ENCODE data around the gene C3orf80.
"Not testable (repeated sequence)": the region's sequence is repeated elsewhere in the genome, so short reads cannot be mapped to it uniquely, and the experiment has no call there.

The C3orf80 gene

GRCh38 chr3:160232014-160232413 lies 6.8 kb downstream of the C3orf80 start:
- Histone ChIP-seq H3K27me3 (ENCODE audit: insufficient read depth, low read depth) (no peaks in the 10 kb centered on the region), H3K9ac (no peak overlapping the region), H3K4me1 (ENCODE audit: low read depth, poor library complexity, severe bottlenecking) (no peaks in the 10 kb centered on the region), H2AFZ (ENCODE audit: low read depth) (no peak overlapping the region), H3K27ac (no peak overlapping the region), H3K4me2 (no peak overlapping the region), H3K4me3 (IDR thresholded peaks at IDR 0.05; ENCODE audit: insufficient read depth, low read depth, low read length) (no peak overlapping the region), H3K79me2 (ENCODE audit: insufficient read depth, low read depth) (no peaks in the 10 kb centered on the region), H4K20me1 (ENCODE audit: insufficient read depth) (no peaks in the 10 kb centered on the region), H3K36me3 (ENCODE audit: insufficient read depth) (no peaks in the 10 kb centered on the region)
- TF ChIP-seq CTCF (conservative IDR thresholded peaks at IDR 0.05; ENCODE audit: low read depth, low read length): no peak

- H3K4me1 ChIP-seq (ENCODE audit: low read depth, poor library complexity, severe bottlenecking); H3K4me3 ChIP-seq (IDR thresholded peaks at IDR 0.05; ENCODE audit: insufficient read depth, low read depth, low read length); H3K9ac ChIP-seq; H3K36me3 ChIP-seq (ENCODE audit: insufficient read depth); H3K79me2 ChIP-seq (ENCODE audit: insufficient read depth, low read depth); H3K27ac ChIP-seq; H2AFZ ChIP-seq (ENCODE audit: low read depth); H3K27me3 ChIP-seq (ENCODE audit: insufficient read depth, low read depth); H3K4me2 ChIP-seq; H4K20me1 ChIP-seq (ENCODE audit: insufficient read depth): not testable (repeated sequence)
Observed at GRCh38 chr3:160240719-160241118, 15.5 kb downstream of the C3orf80 start.

GRCh38 chr3:160245261-160245800 lies 20.1 kb downstream of the C3orf80 start:
- Histone ChIP-seq H2AFZ (ENCODE audit: low read depth) (no peak overlapping the region), H4K20me1 (ENCODE audit: insufficient read depth) (no peaks in the 10 kb centered on the region), H3K79me2 (ENCODE audit: insufficient read depth, low read depth) (no peaks in the 10 kb centered on the region), H3K27ac (no peak overlapping the region), H3K4me3 (IDR thresholded peaks at IDR 0.05; ENCODE audit: insufficient read depth, low read depth, low read length) (no peak overlapping the region), H3K27me3 (ENCODE audit: insufficient read depth, low read depth) (no peaks in the 10 kb centered on the region), H3K9ac (no peak overlapping the region), H3K36me3 (ENCODE audit: insufficient read depth) (no peaks in the 10 kb centered on the region), H3K4me1 (ENCODE audit: low read depth, poor library complexity, severe bottlenecking) (no peaks in the 10 kb centered on the region), H3K4me2 (no peak overlapping the region)
- no peak for TF ChIP-seq CTCF (conservative IDR thresholded peaks at IDR 0.05; ENCODE audit: low read depth, low read length)

GRCh38 chr3:160247766-160248165 lies 22.5 kb downstream of the C3orf80 start:
- Histone ChIP-seq H2AFZ (ENCODE audit: low read depth) (no peak overlapping the region), H3K4me2 (no peak overlapping the region), H3K36me3 (ENCODE audit: insufficient read depth) (no peaks in the 10 kb centered on the region), H3K4me1 (ENCODE audit: low read depth, poor library complexity, severe bottlenecking) (peaks cover 9% of the 10 kb centered on the region), H3K27me3 (ENCODE audit: insufficient read depth, low read depth) (no peaks in the 10 kb centered on the region), H3K9ac (no peak overlapping the region), H3K4me3 (IDR thresholded peaks at IDR 0.05; ENCODE audit: insufficient read depth, low read depth, low read length) (no peak overlapping the region), H4K20me1 (ENCODE audit: insufficient read depth) (no peaks in the 10 kb centered on the region), H3K79me2 (ENCODE audit: insufficient read depth, low read depth) (no peaks in the 10 kb centered on the region), H3K27ac (no peak overlapping the region)
- no peak for TF ChIP-seq CTCF (conservative IDR thresholded peaks at IDR 0.05; ENCODE audit: low read depth, low read length)

- Histone ChIP-seq H3K9ac (no peak overlapping the region), H3K27me3 (ENCODE audit: insufficient read depth, low read depth) (no peaks in the 10 kb centered on the region), H3K36me3 (ENCODE audit: insufficient read depth) (no peaks in the 10 kb centered on the region), H4K20me1 (ENCODE audit: insufficient read depth) (no peaks in the 10 kb centered on the region), H3K4me3 (IDR thresholded peaks at IDR 0.05; ENCODE audit: insufficient read depth, low read depth, low read length) (no peak overlapping the region), H3K4me1 (ENCODE audit: low read depth, poor library complexity, severe bottlenecking) (peaks cover 23% of the 10 kb centered on the region), H3K79me2 (ENCODE audit: insufficient read depth, low read depth) (no peaks in the 10 kb centered on the region), H3K4me2 (peak overlapping the region; percentile 40), H3K27ac (peak overlapping the region; percentile 25; the same call in 1 of the 2 replicates), H2AFZ (ENCODE audit: low read depth) (no peak overlapping the region)
- TF ChIP-seq CTCF (conservative IDR thresholded peaks at IDR 0.05; ENCODE audit: low read depth, low read length): no peak
Observed at GRCh38 chr3:160253298-160253697, 28.1 kb downstream of the C3orf80 start.

Data from KMS-11 (cell line).